Measurements from ENCODE around the gene FAM228B. TPM values are rescaled to one million over a fixed set of nuclear protein-coding genes. Genes with fewer than 3 reads are reported as not detected.
A peak's percentile ranks its signal among the peaks of the same experiment; 100 is the strongest.
"Not testable (repeated sequence)": the region's sequence is repeated elsewhere in the genome, so short reads cannot be mapped to it uniquely, and the experiment has no call there.

Gene FAM228B
- polyA plus RNA-seq, 1 donor = 15.6 TPM

DNA sequence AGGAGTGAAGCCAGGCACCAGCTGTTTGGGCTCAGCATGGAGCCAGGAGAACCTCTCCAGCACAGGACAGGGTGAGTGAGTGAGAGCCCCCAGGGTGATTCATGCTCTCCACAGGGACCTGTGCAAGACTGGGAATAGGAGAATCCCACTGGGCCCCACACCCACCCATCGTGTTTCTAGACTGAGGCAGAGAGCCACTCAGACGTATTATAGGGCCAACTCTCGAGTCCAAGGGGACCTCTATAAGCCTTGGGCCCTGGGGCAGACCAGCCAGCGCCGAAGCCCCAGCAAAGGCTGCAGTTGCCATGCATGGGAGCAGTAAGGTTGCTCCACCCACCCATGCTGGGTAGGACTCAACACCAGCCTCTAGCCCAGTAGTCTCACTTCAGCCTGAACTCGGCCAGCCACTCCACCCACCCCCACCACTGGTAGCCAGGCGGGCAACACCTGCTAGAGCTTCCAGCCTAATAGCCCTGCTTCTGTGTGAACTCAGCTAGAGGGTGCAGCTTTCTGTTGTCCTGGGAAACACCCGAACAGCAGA, 19.1 kb upstream of the FAM228B start:
- no peak for DNase-seq

DNA sequence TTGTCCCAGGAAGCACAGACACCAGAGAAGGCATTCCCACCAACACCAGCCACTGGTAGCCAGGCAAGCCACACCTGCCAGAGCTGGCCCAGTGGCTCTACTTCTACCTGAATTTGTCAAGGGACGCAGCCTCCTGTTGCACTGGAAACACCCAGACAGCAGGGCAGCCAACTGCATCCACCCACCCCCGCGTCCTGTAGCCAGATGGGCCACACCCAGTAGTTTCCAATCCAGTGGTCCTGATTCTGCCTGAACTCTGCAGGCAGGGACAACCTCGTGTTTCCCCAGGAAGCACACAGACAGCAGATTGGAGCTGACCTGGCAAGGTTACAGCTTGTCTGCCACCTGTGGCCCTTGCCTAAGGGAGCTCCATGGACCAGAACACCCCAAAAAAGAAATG, 18.4 kb upstream of the FAM228B start:
- DNase-seq = no peak

GRCh38 chr2:24105816-24106215, 17.5 kb upstream of the FAM228B start:
- DNase-seq = no peak

DNA sequence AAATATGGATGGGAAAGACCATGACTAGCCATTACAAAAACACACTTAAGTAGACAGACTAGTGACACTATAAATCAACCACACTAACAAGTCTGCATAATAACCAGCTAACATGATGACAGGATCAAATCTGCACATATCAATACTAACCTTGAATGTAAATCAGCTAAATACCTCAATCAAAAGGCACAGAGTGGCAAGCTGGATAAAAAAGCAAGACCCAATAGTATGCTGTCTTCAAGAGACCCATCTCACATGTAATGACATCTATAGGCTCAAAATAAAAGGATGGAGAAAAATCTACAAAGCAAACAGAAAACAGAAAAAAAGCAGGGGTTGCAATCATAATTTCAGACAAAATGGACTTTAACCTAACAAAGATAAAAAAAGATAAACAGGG, 16.5 kb upstream of the FAM228B start:
- no peak for DNase-seq

DNA sequence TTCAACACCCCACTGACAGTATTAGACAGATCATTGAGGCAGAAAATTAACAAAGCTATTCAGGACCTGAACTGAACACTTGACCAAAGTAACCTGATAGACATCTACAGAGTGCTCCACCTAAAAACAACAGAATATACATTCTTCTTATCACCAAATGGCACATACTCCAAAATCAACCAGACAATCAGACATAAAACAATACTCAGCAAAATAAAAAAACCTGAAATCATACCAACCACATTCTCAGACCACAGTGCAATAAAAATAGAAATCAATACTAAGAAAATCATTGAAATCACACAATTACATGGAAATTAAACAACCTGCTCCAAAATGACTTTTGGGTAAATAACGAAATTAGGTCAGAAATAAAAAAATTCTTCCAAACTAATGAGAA, 15.9 kb upstream of the FAM228B start:
- no peak for DNase-seq

- DNase-seq = not testable (repeated sequence)
Observed at GRCh38 chr2:24109431-24109830, 13.8 kb upstream of the FAM228B start.

DNA sequence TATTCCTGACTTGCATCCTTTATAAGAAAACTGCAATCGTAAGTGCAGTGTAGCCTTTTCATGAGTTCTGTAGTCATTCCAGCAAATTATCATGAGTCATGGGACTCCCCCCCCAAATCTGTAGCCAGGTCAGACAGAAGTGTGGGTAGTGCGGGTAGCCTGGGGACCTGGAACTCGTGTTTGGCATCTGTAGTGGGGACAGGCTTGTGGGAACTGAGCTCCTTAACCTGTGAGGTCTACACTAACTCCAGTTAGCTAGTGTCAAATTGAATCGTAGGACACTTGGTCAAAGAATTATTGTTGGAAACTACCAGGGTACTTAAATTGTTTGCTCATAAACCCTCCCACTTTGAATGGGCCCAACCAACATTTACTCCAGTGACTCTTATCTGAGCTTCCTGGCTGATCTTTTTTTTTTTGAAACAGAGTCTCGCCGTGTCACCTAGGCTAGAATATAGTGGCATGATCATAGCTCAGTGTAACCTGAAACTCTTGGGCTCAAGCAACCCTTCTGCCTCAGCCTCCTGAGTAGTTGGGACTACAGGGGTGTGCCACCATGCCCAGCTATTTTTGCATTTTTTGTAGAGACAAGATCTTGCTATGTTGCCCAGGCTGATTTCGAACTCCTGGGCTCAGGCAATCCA, 12.5 kb upstream of the FAM228B start:
- DNase-seq = no peak

- DNase-seq = no peak
Observed at GRCh38 chr2:24111407-24111901, 11.8 kb upstream of the FAM228B start.

GRCh38 chr2:24115057-24115456, 8.2 kb upstream of the FAM228B start:
- no peak for DNase-seq

DNA sequence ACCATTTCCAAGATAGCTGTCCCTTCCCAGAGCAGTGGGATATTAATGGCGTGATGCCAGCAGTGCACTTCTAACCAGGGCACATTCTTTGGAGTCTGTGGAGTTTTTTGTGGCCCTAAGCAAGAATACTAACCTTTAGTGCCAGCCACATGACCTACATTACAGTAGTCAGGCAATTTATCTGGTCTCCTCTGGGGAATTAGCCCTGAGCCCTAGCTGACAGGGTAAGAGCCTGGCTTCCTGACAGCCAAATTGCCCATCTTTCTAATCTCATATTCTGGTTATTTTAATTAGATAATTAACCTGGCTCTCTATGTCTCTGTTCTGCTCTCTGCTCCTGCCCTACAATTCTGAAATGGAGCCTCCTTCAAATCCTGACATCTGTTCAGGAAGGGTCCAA, 5.4 kb upstream of the FAM228B start:
- DNase-seq = no peak

DNA sequence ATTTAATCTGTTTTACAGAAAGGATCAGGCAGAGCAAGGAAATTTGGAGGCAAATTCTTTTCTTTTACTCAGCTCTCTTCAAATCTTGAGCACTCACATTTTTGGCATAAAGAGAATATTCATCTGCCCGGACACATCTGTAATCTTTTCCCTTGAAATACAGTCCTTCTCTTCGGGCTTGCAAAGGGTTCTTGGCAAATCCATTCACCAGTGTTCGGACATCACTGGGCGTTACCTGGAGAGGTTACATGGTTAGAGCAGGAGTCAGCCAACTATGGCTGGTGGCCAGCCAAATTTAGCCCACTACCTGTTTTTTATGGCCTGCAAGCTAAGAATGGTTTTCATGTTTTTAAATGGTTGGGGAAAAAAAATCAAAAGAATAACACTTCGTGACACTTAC, 2.2 kb upstream of the FAM228B start:
- peak; percentile 70 for DNase-seq

GRCh38 chr2:24121469-24121868, 1.8 kb upstream of the FAM228B start:
- DNase-seq = peak; percentile 52

DNA sequence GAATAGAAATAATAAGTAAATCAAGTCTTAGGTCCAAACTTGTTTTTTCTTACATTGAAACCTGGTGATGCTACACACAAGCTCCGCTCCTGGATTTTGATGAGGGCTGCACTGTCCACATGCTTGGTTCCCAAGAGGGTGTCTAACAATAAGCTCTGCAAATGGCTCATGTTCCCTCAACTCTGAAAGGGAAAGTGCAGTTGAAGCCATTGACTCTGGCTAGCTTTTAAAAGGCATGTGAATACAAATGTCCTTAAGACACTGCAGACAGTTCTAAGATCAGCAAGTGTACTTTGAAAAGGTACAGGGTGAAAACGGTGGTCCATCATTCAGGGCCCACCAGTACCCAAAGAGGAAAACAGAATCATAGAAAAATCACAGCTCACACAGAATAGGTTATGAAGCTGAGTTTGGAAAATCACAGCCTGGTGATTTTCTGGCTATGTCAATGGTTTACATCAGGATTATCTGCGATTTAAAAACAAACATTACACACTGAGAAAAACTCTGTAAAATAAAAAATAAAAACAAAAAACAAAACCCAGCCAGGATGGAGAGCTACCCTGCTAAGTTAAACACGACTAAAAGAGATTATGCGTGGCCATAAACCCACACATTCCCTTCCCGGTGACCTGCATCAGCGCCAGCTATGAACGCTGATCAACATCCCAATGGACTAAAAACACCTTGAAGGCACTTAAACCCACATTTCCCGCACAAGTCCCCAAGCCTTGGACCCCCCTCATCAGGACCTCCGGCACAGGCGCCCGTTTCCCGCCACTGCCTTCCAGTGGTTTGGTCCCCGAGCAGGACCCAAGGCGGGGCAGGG, 689 bp upstream of the FAM228B start:
- no peak for DNase-seq

DNA sequence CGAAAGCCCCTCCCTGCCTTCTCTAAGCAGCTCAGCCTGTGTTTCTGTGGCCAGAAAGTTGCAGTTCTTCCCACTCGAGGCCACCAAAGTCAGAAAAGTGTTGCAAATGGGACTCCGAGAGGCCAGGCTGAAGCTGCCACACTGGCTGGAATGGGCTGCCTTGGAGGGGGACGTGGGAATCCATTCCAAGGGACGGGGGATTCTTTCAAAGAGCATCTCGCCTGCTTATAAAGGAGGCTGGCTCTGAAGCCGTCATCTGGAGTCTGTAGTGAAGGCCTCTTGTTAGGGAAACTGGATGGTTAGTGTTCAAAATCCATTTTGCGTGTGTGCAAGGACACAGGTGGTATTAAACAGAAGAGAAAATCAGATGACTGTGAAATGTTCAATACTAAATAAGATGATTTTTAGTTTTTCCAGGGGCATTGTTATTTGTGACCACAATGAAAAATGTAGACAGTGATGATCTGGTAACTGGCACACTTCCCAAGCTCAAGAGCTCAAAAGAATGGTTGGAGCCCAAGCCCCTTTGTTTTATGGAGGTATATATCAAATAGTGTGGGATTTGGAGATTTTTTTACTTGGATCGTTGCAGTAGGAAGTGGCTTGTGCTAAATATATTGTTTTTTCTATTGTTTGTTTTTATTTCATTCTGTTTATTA, 782 bp downstream of the FAM228B start:
- DNase-seq = no peak

- DNase-seq = peak; percentile 55
Observed at GRCh38 chr2:24125956-24126355, 2.7 kb downstream of the FAM228B start.

GRCh38 chr2:24132543-24132942, 9.3 kb downstream of the FAM228B start:
- DNase-seq = no peak

- DNase-seq = not testable (repeated sequence)
Observed at GRCh38 chr2:24140305-24140704, 17.0 kb downstream of the FAM228B start.

GRCh38 chr2:24147364-24147763, 24.1 kb downstream of the FAM228B start:
- no peak for DNase-seq

- no peak for DNase-seq
Observed at GRCh38 chr2:24152413-24153197, 29.3 kb downstream of the FAM228B start.

DNA sequence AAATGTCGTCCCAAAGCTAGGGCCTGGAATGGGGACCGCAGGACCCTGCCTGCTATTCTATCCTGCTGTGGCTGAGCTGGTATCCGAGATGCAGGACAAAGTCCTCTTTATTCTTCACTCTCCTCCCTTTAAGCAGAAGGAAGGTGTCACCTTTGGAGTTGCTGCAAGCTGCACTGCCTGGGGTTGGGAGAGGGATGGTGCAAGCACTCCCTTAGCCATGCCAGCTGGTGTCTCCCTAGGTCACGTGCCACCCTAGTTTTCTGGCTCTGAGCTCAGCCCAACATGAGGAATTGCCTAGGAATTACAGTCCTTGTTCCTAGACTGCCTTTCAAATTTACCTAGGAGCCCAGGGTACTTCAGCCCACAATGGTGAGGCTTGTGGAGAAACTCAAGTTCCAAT, 30.2 kb downstream of the FAM228B start:
- DNase-seq = no peak

DNA sequence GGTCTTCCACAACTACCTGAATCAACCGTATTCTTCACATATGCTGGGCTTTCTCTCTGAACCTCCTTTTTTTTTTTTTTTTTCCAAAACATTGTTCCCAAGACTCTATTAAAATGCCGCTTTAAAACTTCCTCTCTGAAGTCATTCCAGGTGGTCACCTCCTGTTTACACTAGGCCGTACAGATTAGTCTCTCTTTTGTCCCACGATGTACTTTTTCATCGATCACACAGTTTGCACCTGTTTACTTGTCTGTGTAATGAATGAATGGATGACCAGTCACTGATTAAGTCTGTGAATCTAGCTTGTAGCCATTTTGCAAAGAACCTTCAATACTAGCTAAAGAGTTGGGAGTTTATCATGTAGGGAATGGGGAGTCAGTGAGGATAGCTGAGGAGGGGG, 34.9 kb downstream of the FAM228B start:
- DNase-seq = no peak

GRCh38 chr2:24159708-24160107, 36.4 kb downstream of the FAM228B start:
- DNase-seq = no peak

Data from hindlimb muscle (tissue), 1 donor.